BE2C (cell line): ENCODE results near the gene HNRNPD.
A peak's percentile ranks its signal among the peaks of the same experiment; 100 is the strongest.
"Not testable (repeated sequence)": the region's sequence is repeated elsewhere in the genome, so short reads cannot be mapped to it uniquely, and the experiment has no call there.

Experiments
- DNase-seq: peaks from one replicate; pipeline ENCODE4 v3.0.0-alpha.2; 2020
- H3K27me3 ChIP-seq: fragments of 250-450 bp; sonication (Bioruptor Pico); 2 replicates; pipeline ENCODE4 v1.5.1; 2020; ENCODE audit warnings: mild to moderate bottlenecking
- H3K36me3 ChIP-seq: fragments of 250-450 bp; sonication (Bioruptor Pico); 2 replicates; pipeline ENCODE4 v1.5.1; 2020; ENCODE audit warnings: mild to moderate bottlenecking
- H3K4me1 ChIP-seq: fragments of 250-450 bp; sonication (Bioruptor Pico); 2 replicates; pipeline ENCODE4 v1.5.1; 2020
- H3K4me3 ChIP-seq: 2 replicates; pipeline ENCODE4 v1.5.1; 2011; ENCODE audit warnings: low read depth, low read length
- H3K9me3 ChIP-seq: fragments of 250-450 bp; sonication (Bioruptor Pico); 2 replicates; pipeline ENCODE4 v1.5.1; 2020
- TF ChIP-seq, protein P1 (sequence below): IDR thresholded peaks from 2 replicates; pipeline ENCODE4 v1.5.1; 2012; ENCODE audit warnings: mild to moderate bottlenecking, low read depth, low read length

HNRNPD gene

GRCh38 chr4:82388405-82388804 is 14.6 kb upstream of the HNRNPD start:
- Histone ChIP-seq H3K27me3 (no peaks in the 10 kb centered on the region), H3K9me3 (no peaks in the 10 kb centered on the region), H3K4me1 (no peaks in the 10 kb centered on the region), H3K36me3 (no peaks in the 10 kb centered on the region), H3K4me3 (no peak overlapping the region)
- DNase-seq: no peak
- TF ChIP-seq, protein P1, sequence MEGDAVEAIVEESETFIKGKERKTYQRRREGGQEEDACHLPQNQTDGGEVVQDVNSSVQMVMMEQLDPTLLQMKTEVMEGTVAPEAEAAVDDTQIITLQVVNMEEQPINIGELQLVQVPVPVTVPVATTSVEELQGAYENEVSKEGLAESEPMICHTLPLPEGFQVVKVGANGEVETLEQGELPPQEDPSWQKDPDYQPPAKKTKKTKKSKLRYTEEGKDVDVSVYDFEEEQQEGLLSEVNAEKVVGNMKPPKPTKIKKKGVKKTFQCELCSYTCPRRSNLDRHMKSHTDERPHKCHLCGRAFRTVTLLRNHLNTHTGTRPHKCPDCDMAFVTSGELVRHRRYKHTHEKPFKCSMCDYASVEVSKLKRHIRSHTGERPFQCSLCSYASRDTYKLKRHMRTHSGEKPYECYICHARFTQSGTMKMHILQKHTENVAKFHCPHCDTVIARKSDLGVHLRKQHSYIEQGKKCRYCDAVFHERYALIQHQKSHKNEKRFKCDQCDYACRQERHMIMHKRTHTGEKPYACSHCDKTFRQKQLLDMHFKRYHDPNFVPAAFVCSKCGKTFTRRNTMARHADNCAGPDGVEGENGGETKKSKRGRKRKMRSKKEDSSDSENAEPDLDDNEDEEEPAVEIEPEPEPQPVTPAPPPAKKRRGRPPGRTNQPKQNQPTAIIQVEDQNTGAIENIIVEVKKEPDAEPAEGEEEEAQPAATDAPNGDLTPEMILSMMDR: peak; percentile 15; the same call in 1 of the 2 replicates

GRCh38 chr4:82386312-82386711 is 12.5 kb upstream of the HNRNPD start:
- H3K4me1 ChIP-seq, H3K36me3 ChIP-seq, DNase-seq, H3K4me3 ChIP-seq, H3K9me3 ChIP-seq, H3K27me3 ChIP-seq: not testable (repeated sequence)

GRCh38 chr4:82382751-82383150 is 9.0 kb upstream of the HNRNPD start:
- Histone ChIP-seq H3K36me3 (0 out of 2 replicates have a peak, but pooled peaks cover 3% of the 10 kb centered on the region), H3K9me3 (no peaks in the 10 kb centered on the region), H3K4me1 (peaks cover 7% of the 10 kb centered on the region), H3K4me3 (no peak overlapping the region), H3K27me3 (no peaks in the 10 kb centered on the region)
- no peak for DNase-seq
- TF ChIP-seq, protein P1: no peak

- H3K9me3 ChIP-seq: no peaks in the 10 kb centered on the region
Measured at GRCh38 chr4:82381661-82382296, 8.0 kb upstream of the HNRNPD start.

GRCh38 chr4:82381235-82381634 is 7.4 kb upstream of the HNRNPD start:
- Histone ChIP-seq H3K27me3 (no peaks in the 10 kb centered on the region), H3K4me1 (peaks cover 7% of the 10 kb centered on the region), H3K9me3 (no peaks in the 10 kb centered on the region), H3K4me3 (no peak overlapping the region), H3K36me3 (peaks cover 6% of the 10 kb centered on the region)
- DNase-seq: no peak
- TF ChIP-seq, protein P1: no peak

More at GRCh38 chr4:82381661-82382296, 8.0 kb upstream of the HNRNPD start:
- H3K4me1 ChIP-seq: peaks cover 7% of the 10 kb centered on the region
- TF ChIP-seq, protein P1: no peak
- DNase-seq: no peak
- H3K4me3 ChIP-seq: no peak overlapping the region
- no peaks in the 10 kb centered on the region for H3K27me3 ChIP-seq
- 0 out of 2 replicates have a peak, but pooled peaks cover 3% of the 10 kb centered on the region for H3K36me3 ChIP-seq

DNA sequence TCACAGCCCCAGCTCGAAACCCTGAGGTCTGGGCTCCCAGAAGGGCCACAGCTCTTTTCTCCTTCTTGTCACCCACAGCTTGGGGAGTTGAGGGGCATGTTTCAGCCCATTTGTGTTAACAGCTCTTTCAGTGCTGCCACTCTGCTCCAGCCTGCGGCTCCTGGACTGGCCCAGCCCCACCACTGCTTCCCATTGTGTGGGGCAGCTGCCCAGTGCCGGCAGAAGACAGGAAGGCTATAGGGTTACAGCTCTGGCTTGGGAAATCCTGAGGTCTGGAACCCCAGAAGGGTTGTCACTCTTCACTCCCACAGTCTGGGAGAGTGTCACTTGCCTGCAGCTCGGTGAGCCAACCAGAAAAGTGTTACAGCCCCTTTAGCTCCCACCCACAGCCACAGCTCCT is 7.0 kb upstream of the HNRNPD start:
- Histone ChIP-seq H3K27me3 (no peaks in the 10 kb centered on the region), H3K4me1 (peaks cover 7% of the 10 kb centered on the region), H3K4me3 (no peak overlapping the region), H3K9me3 (no peaks in the 10 kb centered on the region), H3K36me3 (peaks cover 8% of the 10 kb centered on the region)
- DNase-seq: no peak
- TF ChIP-seq, protein P1: no peak
